ENCODE results near the gene VLDLR. TPM values are rescaled to one million over a fixed set of nuclear protein-coding genes. Genes with fewer than 3 reads are reported as not detected.

The VLDLR gene
- total and polyA plus RNA-seq, 2 experiments from 2014 or later = 12.2 to 20.4 TPM

DNA sequence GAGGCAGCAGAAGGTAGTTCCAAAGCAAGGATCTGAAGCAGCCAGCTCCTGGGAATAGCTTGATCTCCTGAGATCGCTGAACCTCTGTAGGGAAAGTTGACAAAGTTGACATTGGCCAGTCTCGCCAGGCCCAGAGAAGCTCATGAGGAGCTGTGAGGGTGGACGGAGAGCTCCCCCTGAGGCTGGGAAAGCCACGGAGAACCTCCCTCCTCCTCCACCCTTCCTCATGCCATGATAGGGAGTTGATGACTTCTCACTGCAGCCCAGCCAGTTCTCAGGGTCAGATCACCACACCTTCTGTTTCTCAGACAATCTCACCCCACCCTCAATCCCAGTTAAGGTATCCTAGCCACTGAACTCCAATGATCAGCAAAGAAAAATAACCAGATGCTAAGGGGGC, 65.3 kb downstream of the VLDLR start:
- no peak overlapping the region for H2AFZ ChIP-seq
- no peak overlapping the region for H3K27ac ChIP-seq
- H4K20me1 ChIP-seq (ENCODE audit: insufficient read depth, poor library complexity, severe bottlenecking) = no peaks in the 10 kb centered on the region
- 62% methylated on average over 4 of the region's 4 CpGs for WGBS (ENCODE audit: low lambda C conversion rate, missing lambda C conversion rate)
- H3K27me3 ChIP-seq = no peaks in the 10 kb centered on the region
- H3K79me2 ChIP-seq = no peaks in the 10 kb centered on the region
- no peaks in the 10 kb centered on the region for H3K36me3 ChIP-seq (replicated peaks; ENCODE audit: insufficient read depth, low read depth)
- no peak overlapping the region for H3K4me2 ChIP-seq
- TF ChIP-seq, protein P1, sequence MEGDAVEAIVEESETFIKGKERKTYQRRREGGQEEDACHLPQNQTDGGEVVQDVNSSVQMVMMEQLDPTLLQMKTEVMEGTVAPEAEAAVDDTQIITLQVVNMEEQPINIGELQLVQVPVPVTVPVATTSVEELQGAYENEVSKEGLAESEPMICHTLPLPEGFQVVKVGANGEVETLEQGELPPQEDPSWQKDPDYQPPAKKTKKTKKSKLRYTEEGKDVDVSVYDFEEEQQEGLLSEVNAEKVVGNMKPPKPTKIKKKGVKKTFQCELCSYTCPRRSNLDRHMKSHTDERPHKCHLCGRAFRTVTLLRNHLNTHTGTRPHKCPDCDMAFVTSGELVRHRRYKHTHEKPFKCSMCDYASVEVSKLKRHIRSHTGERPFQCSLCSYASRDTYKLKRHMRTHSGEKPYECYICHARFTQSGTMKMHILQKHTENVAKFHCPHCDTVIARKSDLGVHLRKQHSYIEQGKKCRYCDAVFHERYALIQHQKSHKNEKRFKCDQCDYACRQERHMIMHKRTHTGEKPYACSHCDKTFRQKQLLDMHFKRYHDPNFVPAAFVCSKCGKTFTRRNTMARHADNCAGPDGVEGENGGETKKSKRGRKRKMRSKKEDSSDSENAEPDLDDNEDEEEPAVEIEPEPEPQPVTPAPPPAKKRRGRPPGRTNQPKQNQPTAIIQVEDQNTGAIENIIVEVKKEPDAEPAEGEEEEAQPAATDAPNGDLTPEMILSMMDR (IDR thresholded peaks at IDR 0.05; ENCODE audit: poor library complexity) = no peak
- TF ChIP-seq EZH2 (IDR thresholded peaks at IDR 0.05; ENCODE audit: borderline replicate concordance) (no peak), EZH2phosphoT487 (IDR thresholded peaks at IDR 0.05; ENCODE audit: low read depth, severe bottlenecking, unreplicated experiment) (no peak)
- H3K9me3 ChIP-seq (ENCODE audit: low read depth) = no peaks in the 10 kb centered on the region
- DNase-seq (ENCODE audit: low spot score) = no peak
- H3K9me2 ChIP-seq (replicated peaks; ENCODE audit: insufficient read depth) = peaks cover 2% of the 10 kb centered on the region
- H3K4me1 ChIP-seq (ENCODE audit: insufficient read depth) = no peaks in the 10 kb centered on the region
- H3K4me3 ChIP-seq = no peak overlapping the region

DNA sequence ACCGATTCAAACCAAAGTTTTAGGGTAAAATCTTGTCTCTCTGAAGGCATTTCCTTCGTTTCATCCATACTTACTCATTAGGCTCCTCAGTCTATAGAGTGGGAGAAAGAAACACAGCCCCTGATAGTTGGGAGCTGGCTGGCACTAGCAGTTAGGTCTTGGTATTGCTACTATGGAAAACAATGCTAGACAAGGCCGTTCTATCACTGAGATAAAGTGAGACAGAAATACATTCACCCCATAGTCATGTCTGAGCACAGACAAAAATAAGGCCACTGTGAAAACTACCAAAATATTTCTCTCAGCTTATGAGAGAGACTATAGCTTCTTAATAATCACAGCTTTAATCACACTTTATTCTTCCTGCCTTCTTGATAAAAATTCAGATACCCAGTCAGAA, 67.0 kb downstream of the VLDLR start:
- TF ChIP-seq EZH2phosphoT487 (IDR thresholded peaks at IDR 0.05; ENCODE audit: low read depth, severe bottlenecking, unreplicated experiment) = no peak
- TF ChIP-seq, protein P1 (IDR thresholded peaks at IDR 0.05; ENCODE audit: poor library complexity) = no peak
- no peak for TF ChIP-seq EZH2 (IDR thresholded peaks at IDR 0.05; ENCODE audit: borderline replicate concordance)
- Histone ChIP-seq H4K20me1 (ENCODE audit: insufficient read depth, poor library complexity, severe bottlenecking) (no peaks in the 10 kb centered on the region), H3K27me3 (no peaks in the 10 kb centered on the region), H3K9me3 (ENCODE audit: low read depth) (no peaks in the 10 kb centered on the region), H3K79me2 (no peaks in the 10 kb centered on the region), H3K4me2 (no peak overlapping the region), H3K27ac (no peak overlapping the region), H3K9me2 (replicated peaks; ENCODE audit: insufficient read depth) (peaks cover under 1% of the 10 kb centered on the region), H3K36me3 (replicated peaks; ENCODE audit: insufficient read depth, low read depth) (no peaks in the 10 kb centered on the region), H2AFZ (no peak overlapping the region), H3K4me3 (no peak overlapping the region), H3K4me1 (ENCODE audit: insufficient read depth) (no peaks in the 10 kb centered on the region)
- no peak for DNase-seq (ENCODE audit: low spot score)
- 91% methylated on average over 3 of the region's 3 CpGs for WGBS (ENCODE audit: low lambda C conversion rate, missing lambda C conversion rate)

DNA sequence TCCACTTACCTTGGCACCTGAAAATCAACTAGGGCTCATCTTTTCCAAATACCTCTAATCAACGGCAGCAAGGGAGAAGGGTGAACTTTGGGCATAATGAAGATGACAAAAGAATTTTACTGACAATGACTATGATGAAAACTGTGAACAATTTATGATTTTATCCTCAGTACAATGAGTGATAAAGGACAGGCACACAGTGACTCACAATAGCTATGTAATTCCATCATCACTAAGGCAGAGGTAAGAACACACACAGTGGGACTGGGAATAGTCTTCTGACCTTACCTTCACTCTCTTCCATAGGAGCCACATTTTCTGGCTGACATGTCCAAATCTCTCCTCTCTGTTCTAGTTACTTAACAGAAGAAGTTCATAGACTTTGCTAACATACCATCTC, 69.6 kb downstream of the VLDLR start:
- H3K79me2 ChIP-seq = no peaks in the 10 kb centered on the region

More for the DNA sequence above, 69.6 kb downstream of the VLDLR start:
- no peak overlapping the region for H3K27ac ChIP-seq
- H3K36me3 ChIP-seq (replicated peaks; ENCODE audit: insufficient read depth, low read depth) = no peaks in the 10 kb centered on the region
- WGBS (ENCODE audit: low lambda C conversion rate, missing lambda C conversion rate) = 100% methylated on average over 1 of the region's 1 CpG
- no peak for DNase-seq (ENCODE audit: low spot score)
- H3K4me1 ChIP-seq (ENCODE audit: insufficient read depth) = no peaks in the 10 kb centered on the region
- no peaks in the 10 kb centered on the region for H3K27me3 ChIP-seq
- no peak overlapping the region for H3K4me2 ChIP-seq
- H4K20me1 ChIP-seq (ENCODE audit: insufficient read depth, poor library complexity, severe bottlenecking) = no peaks in the 10 kb centered on the region
- H3K9me2 ChIP-seq (replicated peaks; ENCODE audit: insufficient read depth) = no peaks in the 10 kb centered on the region
- TF ChIP-seq EZH2phosphoT487 (IDR thresholded peaks at IDR 0.05; ENCODE audit: low read depth, severe bottlenecking, unreplicated experiment) = no peak
- TF ChIP-seq, protein P1 (IDR thresholded peaks at IDR 0.05; ENCODE audit: poor library complexity) = no peak
- H3K4me3 ChIP-seq = no peak overlapping the region
- H3K9me3 ChIP-seq (ENCODE audit: low read depth) = no peaks in the 10 kb centered on the region
- H2AFZ ChIP-seq = no peak overlapping the region

Measured in hepatocyte (in vitro differentiated cells).